GM12865 (cell line): ENCODE measurements around the gene ADIPOR1.
A peak's percentile ranks its signal among the peaks of the same experiment; 100 is the strongest.
"Not testable (repeated sequence)": the region's sequence is repeated elsewhere in the genome, so short reads cannot be mapped to it uniquely, and the experiment has no call there.

Experiments
- DNase-seq: peaks from one replicate; pipeline ENCODE4 v3.0.0; 2010; ENCODE audit warnings: low read depth
- H3K4me3 ChIP-seq: 2 replicates; pipeline ENCODE4 v1.5.1; 2011; ENCODE audit warnings: mild to moderate bottlenecking, low read depth, low read length, control low read depth
- TF ChIP-seq, protein P1 (sequence below): IDR thresholded peaks from 2 replicates; pipeline ENCODE4 v1.5.1; 2011; ENCODE audit warnings: low read length, control low read depth, low read depth, inconsistent platforms; ENCODE audit not compliant: insufficient read depth; ENCODE audit errors: missing control alignments

Gene ADIPOR1, protein sequence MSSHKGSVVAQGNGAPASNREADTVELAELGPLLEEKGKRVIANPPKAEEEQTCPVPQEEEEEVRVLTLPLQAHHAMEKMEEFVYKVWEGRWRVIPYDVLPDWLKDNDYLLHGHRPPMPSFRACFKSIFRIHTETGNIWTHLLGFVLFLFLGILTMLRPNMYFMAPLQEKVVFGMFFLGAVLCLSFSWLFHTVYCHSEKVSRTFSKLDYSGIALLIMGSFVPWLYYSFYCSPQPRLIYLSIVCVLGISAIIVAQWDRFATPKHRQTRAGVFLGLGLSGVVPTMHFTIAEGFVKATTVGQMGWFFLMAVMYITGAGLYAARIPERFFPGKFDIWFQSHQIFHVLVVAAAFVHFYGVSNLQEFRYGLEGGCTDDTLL

DNA sequence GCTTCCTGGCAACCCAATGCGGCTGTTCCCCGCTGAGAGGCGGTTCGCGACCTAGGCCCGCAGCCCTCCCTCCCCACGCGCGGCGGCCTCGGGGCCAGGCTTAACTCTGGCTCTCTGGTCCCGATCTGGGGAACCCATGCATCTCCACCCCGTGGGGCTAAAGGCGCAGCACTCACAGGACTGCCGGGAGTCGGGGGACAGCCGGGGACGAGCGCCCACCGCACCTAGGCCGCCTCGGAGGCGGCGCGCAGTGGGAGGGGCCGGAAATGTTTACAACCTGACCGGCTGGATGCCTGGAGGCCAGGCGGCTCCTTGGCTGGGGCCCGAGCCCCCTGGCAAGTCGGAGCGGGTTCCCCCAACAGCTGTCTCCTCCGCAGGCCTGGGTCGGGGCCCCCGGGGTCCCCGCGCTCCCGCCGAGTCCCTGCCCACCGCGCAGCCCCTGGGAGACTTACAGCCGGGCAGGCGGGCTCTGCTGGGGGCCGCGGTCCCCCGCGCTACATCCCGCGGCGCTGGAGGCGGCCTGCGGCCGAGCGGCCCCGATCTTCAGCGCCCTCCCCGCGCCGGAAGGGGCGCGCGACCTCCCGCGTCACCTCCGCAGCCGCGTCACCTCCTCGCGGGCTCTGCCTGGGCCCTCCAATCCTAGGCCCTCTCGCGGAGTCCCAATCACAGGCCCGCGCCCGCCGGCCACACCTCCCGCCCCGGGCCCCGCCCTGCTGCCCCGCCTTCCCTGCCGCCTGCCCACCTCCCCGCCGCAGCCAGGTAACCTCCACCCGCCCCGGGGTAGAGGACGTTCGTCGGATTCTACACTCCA, at the start of gene ADIPOR1:
ADIPOR1 (minus strand) TSS at position 580 of the 811 bp plus-strand sequence. CDS start 7,242 bp downstream, outside the sequence.
- H3K4me3 ChIP-seq: peak within 1 kb of the TSS; percentile 72
- TF ChIP-seq, protein P1, sequence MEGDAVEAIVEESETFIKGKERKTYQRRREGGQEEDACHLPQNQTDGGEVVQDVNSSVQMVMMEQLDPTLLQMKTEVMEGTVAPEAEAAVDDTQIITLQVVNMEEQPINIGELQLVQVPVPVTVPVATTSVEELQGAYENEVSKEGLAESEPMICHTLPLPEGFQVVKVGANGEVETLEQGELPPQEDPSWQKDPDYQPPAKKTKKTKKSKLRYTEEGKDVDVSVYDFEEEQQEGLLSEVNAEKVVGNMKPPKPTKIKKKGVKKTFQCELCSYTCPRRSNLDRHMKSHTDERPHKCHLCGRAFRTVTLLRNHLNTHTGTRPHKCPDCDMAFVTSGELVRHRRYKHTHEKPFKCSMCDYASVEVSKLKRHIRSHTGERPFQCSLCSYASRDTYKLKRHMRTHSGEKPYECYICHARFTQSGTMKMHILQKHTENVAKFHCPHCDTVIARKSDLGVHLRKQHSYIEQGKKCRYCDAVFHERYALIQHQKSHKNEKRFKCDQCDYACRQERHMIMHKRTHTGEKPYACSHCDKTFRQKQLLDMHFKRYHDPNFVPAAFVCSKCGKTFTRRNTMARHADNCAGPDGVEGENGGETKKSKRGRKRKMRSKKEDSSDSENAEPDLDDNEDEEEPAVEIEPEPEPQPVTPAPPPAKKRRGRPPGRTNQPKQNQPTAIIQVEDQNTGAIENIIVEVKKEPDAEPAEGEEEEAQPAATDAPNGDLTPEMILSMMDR: peak; percentile 14
- DNase-seq: peak; percentile 92

DNA sequence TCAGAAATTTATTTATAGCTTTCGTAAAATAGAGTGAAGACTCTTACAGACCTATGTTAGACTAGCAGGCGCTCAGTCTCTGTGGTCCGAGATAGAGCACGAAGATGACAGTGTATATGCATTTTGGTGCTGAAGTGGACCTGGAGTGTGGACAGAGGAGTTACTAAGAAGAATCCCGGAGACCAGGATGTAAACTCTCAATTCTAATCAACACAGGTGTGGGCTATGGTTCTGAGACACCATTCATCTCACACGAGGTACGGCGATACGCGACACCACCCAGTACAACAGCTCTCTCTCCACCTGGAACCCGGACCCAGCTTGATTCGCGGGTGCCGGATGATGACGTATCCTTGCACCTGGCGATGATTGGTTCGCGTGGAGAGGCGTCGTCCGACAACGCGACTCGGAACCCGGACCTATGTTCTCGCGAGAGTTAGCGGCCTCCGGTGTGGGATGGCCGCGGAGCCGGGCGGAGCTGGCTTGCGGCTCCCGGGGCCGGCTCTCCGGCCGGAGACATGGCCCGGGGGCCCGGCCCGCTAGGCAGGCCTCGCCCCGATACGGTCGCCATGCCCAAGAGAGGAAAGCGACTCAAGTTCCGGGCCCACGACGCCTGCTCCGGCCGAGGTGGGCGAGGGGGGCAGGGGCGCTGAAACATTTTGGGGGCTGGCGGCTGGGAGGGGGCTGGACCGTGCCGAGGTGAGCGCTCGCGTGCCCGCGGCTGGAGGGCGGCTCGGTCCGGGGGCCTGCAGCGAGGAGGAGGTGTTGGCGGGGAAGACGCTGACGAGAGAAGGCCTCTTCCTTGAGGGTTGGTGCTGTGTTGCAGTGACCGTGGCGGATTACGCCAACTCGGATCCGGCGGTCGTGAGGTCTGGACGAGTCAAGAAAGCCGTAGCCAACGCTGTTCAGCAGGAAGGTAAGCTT, 49.1 kb upstream of the ADIPOR1 start, which contains the start of gene TMEM183A:
TMEM183A (plus strand) TSS at position 427 of the 924 bp plus-strand sequence; CDS start at position 519, 92 bp downstream.
- peak; percentile 99 for DNase-seq
- peak within 1 kb of the TSS; percentile 81 for H3K4me3 ChIP-seq
- TF ChIP-seq, protein P1: no peak

DNA sequence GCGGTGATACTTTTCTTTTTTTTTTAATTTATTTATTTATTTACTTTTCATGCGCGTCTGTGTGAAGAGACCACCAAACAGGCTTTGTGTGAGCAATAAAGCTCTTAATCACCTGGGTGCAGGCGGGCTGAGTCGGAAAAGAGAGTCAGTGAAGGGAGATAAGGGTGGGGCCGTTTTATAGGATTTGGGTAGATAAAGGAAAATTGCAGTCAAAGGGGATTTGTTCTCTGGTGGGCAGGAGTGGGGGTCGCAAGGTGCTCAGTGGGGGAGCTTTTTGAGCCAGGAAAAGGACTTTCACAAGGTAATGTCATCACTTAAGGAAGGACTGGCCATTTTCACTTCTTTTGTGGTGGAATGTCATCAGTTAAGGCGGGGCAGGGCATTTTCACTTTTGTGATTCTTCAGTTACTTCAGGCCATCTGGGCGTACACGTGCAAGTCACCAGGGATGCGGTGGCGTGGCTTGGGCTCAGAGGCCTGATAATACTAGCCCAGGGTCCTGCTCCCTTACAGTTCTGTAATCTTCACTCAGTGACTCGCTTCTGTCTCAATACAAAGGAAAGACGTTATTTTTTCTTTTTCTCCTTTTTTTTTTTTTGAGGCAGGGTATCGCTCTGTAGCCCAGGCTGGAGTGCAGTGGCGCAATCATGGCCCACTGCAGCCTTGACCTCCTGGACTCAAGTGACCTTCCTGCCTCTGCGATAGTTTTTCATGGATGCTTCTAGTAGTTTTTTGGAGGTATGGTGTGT, 47.5 kb upstream of the ADIPOR1 start:
- peak overlapping the region; percentile 81 for H3K4me3 ChIP-seq
- not testable (repeated sequence) for DNase-seq

DNA sequence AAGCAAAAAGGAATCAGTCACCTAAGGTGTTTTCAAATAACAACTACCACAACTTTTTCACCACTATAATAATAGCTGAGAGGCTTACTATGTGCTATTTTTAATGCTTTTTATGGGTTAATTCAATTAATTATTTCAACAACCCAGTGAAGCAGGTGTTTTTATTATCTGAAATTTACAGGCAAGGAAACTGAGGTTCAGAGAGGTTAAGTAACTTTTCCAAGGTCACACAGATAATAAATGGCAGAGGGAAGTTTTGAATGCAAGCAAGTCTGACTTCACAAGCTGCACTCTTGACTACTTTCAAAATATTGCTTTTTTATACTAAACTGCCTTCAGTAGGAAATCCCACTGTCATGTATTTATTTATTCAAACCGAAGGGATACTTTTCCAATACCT, 44.8 kb upstream of the ADIPOR1 start:
- TF ChIP-seq, protein P1: no peak
- H3K4me3 ChIP-seq: no peak overlapping the region
- DNase-seq: no peak

DNA sequence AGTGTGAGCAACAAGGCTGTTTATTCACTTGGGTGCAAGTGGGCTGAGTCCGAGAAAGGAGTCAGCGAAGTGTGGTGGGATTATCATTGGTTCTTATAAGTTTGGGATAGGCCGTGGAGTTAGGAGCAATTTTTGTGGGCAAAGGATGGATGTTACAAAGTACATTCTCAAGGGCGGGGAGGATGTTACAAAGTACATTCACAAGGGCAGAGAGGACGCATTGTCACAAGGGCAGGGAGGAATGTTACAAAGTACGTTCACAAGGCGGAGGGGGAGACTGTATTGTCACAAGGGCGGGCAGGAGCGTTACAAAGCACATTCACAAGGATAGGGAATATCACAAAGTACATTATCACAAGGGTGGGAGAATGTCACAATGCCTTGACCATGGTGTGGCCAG, 43.9 kb upstream of the ADIPOR1 start:
- no peak overlapping the region for H3K4me3 ChIP-seq
- TF ChIP-seq, protein P1: no peak
- no peak for DNase-seq

DNA sequence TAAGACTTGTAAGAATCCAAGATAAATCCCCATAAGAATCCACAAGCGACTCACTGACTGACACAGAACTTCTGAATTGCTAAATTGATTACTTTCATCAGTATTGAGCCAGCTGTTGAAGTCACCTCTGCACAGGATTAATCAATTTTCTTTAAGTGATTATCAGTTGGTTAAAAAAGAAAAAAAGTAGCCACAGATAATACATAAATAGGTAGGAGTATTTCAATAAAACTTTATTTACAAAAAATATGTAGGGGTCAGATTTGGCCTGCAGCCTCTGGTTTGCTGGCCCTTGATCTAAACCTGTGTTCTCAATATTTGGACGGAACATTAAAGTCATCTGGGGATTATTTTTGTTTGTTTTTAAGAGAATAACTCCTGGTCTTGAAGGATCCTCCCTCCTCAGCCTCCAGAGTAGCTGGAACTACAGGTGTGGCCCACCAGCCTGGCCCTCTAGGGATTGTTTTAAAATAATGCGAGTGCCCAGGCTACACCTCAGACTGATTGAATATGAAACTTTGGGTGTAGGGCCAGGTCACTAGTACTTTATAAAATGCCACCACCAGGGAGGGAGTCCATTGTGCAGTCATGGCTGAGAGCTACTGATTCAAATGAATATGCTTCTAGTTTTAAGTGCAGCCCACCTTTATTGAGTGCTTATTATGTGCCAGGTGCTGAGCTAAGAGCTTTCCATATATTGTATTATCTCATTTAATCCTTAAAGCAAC, 42.3 kb upstream of the ADIPOR1 start:
- no peak for DNase-seq
- TF ChIP-seq, protein P1: no peak

More for the DNA sequence above, 42.3 kb upstream of the ADIPOR1 start:
- H3K4me3 ChIP-seq: no peak overlapping the region
